GM13976 (cell line): Measurements from ENCODE around the gene VGF.
A peak's percentile ranks its signal among the peaks of the same experiment; 100 is the strongest.

ENCODE experiments used
- DNase-seq: peaks from one replicate; pipeline ENCODE4 v3.0.0; 2012; ENCODE audit warnings: low spot score
- in situ Hi-C: fragments of 300-500 bp; cut with MboI; formaldehyde crosslinking; loops from one replicate; pipeline ENCODE4 v1.12.0; 2022; ENCODE audit warnings: low sequenced_read_pairs, mixed read lengths, inconsistent platforms; ENCODE audit not compliant: unreplicated experiment
- TF ChIP-seq, protein P1 (sequence below): IDR thresholded peaks from 2 replicates; pipeline ENCODE4 v1.5.1; 2012; ENCODE audit warnings: borderline replicate concordance, mild to moderate bottlenecking; ENCODE audit not compliant: insufficient read depth; ENCODE audit errors: extremely low read depth, missing control alignments, control extremely low read depth

VGF gene

DNA sequence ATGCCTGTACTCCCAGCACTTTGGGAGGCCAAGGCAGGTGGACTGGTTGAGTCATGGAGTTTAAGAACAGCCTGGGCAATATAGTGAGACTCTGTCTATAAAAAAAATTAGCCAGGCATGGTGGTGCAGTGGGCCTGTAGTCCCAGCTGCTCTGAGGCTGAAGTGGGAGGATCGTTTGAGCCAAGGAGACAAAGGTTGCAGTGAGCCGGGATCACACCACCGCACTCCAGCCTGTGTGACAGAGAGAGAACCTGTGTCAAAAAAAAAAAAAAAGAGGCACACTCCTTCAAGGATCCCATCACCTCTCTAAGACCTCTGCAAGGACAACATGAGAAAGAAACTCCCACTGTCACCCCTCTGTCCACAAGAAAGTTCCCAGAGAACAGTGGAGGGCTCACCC is 10.3 kb upstream of the VGF start:
- in situ Hi-C loops = no loop called here
- TF ChIP-seq, protein P1, sequence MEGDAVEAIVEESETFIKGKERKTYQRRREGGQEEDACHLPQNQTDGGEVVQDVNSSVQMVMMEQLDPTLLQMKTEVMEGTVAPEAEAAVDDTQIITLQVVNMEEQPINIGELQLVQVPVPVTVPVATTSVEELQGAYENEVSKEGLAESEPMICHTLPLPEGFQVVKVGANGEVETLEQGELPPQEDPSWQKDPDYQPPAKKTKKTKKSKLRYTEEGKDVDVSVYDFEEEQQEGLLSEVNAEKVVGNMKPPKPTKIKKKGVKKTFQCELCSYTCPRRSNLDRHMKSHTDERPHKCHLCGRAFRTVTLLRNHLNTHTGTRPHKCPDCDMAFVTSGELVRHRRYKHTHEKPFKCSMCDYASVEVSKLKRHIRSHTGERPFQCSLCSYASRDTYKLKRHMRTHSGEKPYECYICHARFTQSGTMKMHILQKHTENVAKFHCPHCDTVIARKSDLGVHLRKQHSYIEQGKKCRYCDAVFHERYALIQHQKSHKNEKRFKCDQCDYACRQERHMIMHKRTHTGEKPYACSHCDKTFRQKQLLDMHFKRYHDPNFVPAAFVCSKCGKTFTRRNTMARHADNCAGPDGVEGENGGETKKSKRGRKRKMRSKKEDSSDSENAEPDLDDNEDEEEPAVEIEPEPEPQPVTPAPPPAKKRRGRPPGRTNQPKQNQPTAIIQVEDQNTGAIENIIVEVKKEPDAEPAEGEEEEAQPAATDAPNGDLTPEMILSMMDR = no peak
- DNase-seq = no peak

DNA sequence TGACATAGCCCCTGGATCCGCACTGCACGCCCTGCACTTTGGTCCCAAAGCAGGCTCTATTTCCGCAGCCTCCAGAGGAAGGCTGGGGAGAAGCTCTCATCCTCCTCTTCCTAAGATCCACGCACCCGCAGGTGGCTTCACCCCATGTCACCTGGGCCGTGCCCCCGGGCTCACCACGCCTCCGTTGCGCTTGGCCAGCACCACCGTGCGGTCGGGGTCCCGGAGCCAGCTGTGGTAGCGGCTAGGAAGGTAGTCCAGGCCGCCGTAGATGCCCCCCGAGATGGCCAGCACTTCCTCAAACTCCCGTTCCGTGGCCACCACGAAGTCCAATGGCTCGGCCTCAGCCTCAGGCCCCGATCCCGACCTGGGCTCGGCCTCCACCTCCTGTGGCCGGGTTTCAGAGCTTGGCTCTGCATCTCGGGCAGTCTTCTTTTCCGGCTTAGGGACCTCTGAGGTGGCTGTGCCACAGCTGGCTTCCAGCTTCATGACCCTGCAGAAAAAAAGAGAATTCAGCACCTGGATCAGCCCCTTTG is 9.0 kb upstream of the VGF start:
- in situ Hi-C loops = no loop called here
- no peak for DNase-seq
- TF ChIP-seq, protein P1 = no peak

DNA sequence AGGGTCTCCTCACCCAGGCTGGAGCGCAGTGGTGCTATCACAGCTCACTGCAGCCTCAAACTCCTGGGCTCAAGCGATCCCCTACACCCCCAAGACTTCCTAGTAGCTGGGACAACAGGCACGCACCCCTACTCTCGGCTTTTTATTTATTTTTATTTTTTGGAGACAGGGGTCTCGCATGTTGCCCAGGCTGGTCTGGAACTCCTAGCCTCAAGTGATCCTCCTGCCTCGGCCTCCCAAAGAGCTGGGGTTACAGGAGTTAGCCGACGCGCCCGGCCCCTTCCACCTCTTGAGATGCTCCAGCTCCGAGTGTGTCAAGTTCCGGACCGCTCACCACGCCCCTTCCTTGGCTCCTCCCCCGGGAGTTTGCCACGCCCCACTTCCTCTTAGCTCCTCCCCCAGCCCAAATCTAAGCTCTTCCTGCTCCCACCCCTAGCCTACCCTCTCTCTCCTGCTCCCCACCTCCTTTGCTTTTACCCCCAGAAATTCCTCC is 8.4 kb upstream of the VGF start:
- peak; percentile 87 for DNase-seq
- TF ChIP-seq, protein P1 = no peak
- in situ Hi-C loops = no loop called here

DNA sequence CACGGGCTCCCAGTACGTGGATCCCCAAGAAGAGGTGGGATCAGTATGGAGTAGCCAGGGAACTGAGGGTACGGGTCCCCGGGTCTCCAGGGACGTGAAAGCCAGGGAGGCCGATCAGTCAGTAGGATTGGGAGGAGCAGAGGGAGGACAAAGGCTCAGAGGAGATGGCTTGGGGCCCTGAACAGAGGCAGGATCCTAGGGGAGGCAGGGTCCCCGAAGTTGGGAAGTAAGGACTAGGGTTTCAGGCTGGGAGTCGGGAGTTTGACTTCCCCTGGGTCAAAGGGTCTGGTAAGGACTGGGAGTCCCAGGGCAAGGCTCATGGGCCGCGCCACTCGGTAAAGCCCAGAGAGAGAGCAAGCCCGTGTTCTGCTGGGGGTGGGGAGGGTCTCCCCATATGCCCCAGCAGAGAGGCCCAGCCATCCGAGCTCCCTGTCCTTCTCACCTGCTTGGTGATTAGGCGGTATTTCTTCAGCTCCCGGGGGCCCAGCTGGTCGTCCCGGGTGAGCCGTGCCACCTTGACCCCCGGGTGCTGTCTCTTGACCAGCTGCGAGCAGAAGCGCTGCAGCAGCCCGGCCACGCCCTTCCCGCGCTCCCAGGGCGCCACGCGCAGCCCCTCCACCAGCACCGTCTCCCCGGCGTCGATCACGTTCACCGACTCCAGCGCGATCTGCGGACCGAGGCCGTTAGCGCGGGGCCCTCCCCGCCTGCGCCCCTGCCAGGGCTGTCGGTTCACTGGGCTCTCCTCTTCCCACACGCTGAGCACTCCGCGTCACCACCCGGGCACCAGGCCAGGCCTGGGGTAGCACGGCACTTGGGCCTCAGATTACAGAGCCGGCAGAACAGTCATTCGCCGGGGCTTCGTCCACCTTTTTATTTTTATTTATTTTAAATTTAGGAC is 7.7 kb upstream of the VGF start:
- TF ChIP-seq, protein P1 = no peak
- in situ Hi-C loops = no loop called here
- DNase-seq = no peak

DNA sequence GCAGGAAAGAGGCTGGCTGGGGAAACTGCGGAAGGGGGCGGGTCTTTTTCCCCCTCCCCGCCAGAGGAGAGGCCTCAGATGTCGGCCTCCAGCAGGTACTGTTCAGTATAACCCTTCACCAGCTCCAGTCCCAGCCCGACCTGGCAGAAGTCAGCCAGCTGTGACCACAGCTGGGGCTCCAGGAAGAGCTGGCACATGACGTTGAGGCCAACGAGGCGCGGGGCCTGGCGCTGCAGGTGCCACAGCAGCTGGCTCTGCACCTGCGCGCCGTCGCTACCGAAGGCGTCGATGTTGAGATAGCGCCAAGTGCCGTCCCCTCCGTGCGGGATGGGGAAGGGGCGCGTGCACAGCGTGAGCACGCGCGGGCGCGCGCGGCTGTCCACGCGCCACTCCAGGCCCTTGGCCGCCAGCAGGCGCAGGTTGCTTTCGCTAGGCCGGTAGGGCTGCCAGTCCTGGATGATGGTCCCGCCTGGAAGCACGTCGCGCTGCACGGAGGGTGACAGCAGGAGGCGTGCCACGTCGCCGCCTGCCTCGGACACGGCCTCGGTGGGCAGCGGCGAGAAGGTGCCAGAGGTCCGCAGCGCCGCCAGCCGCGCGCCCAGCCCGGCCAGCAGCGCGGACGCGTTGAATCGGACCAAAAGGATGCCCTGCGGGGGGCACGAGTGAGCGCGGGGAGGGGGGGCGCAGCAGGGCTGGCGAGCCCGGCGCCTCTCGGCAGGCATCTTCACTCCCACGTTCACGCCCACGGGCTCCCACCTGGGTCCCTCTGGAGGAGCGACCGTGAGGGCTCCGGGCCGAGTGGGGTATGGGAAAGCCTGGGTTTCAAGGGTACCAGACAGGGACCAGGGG is 6.9 kb upstream of the VGF start:
- in situ Hi-C loops = no loop called here
- no peak for DNase-seq
- TF ChIP-seq, protein P1 = no peak

DNA sequence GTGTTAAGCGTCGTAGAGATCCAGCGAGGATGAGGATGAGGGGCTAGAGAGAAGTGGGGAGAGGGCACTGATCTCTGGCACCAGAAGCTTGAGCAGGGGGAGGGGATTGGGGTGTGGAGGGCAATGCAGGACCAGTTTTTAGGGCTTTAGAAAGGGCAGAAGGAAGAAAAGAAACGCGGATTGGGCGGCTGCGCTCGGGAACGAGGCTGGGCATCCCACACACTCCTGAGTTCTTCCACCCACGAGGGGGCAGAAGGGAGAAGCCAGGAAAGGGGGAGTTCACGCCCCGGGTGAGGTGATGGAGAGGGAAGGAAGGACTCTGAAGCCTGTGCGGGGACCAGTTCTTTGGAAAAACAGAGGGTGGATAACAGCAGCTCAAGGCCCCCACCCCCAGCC is 6.1 kb upstream of the VGF start:
- TF ChIP-seq, protein P1 = no peak
- DNase-seq = no peak
- in situ Hi-C loops = no loop called here
